HepG2 (cell line): ENCODE data around the gene EBF4.

ENCODE experiments used
- ZNF263 ChIP-seq: sonication (generic); formaldehyde crosslinking; IDR thresholded peaks from 2 replicates; pipeline ENCODE4 v1.4.0; 2020; ENCODE audit warnings: missing genetic modification reagents
- TF ChIP-seq, protein P1 (sequence below), 2 experiments: sonication (generic) in 1 of 2; formaldehyde crosslinking in 1 of 2; IDR thresholded peaks; 2 replicates each; pipeline versions ENCODE4 v1.5.1 to v1.6.1; 2011 to 2020; ENCODE audit warnings: borderline replicate concordance in 1 of 2, low read depth in 1 of 2, low read length in 1 of 2, mild to moderate bottlenecking in 1 of 2, missing genetic modification reagents in 1 of 2, moderate library complexity in 1 of 2

- TF ChIP-seq, protein P1, sequence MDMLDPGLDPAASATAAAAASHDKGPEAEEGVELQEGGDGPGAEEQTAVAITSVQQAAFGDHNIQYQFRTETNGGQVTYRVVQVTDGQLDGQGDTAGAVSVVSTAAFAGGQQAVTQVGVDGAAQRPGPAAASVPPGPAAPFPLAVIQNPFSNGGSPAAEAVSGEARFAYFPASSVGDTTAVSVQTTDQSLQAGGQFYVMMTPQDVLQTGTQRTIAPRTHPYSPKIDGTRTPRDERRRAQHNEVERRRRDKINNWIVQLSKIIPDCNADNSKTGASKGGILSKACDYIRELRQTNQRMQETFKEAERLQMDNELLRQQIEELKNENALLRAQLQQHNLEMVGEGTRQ (IDR thresholded peaks at IDR 0.05; ENCODE audit: low read depth, low read length) = no peak
- TF ChIP-seq, protein P1 (CRISPR knock-in tag; IDR thresholded peaks at IDR 0.05; ENCODE audit: borderline replicate concordance) = no peak
- TF ChIP-seq ZNF263 (CRISPR knock-in tag) = no peak
These were observed 7.3 kb downstream of the EBF4 start for GRCh38 chr20:2699775-2700413.
